ENCODE data around the gene ENAH.

Gene ENAH

GRCh38 chr1:225449261-225449660 lies 203.7 kb downstream of the ENAH start:
- no peak for DNase-seq

DNA sequence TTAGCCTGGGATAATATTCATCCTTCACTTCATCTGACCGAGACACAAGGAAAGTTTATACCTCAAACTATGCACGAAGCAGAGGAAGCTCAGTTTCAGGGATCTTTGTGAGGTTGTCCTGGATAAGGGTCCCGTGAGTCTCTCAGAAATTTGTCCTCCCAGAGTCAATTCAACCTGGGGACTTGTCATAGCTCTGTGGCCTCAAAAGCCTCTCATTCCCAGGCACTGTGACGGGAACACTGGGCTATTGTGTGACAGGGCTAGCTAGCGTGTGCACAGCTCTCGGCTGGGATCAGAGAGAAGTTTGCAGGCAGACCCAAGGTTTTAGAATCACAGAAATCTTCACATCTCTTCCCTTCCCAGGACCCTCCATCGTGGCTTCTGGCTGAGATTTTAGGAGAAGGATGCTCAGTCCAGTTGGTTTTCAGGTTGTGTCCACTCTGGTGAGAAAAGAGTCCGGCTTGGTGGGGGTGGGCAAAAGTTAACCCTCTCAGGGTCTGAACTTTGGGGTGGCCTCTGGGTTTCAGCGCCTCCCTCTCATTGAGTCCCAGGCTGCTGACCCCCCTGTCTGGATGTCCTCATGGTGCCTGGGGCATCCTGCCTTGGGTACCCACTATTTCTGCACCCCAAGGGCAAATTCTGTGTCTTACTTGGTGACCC lies 204.6 kb downstream of the ENAH start:
- DNase-seq: no peak

GRCh38 chr1:225447650-225448089 lies 205.3 kb downstream of the ENAH start:
- DNase-seq: peak; percentile 27

GRCh38 chr1:225446981-225447615 lies 205.8 kb downstream of the ENAH start:
- DNase-seq: peak; percentile 25

- DNase-seq: peak; percentile 19
Measured at GRCh38 chr1:225446595-225446960, 206.3 kb downstream of the ENAH start.

- no peak for DNase-seq
Measured at GRCh38 chr1:225445639-225446594, 207.0 kb downstream of the ENAH start.

DNA sequence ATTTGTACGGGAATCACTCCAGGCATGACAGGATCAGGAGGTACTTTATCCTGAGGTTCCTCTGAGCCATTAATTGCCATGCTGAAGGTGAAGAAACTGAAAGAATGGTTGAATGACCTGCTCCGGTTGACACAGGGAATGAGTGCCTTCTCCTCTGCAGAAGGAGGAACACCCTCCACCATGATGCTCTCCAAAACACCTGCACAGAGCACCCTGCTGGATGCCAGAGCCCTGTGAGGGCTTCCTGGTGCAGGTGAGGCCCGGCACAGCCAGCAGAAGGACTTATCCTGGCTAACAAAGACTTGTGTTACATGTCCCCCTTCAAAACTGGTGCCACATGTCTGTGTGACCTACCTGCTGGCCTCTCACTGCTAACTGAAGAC lies 210.8 kb downstream of the ENAH start:
- no peak for DNase-seq

GRCh38 chr1:225441314-225442122 lies 211.4 kb downstream of the ENAH start:
- DNase-seq: no peak

- no peak for DNase-seq
Measured at GRCh38 chr1:225440380-225441221, 212.3 kb downstream of the ENAH start.

- no peak for DNase-seq
Measured at GRCh38 chr1:225437710-225438437, 215.0 kb downstream of the ENAH start.

Measured in eye (tissue), 1 donor.